Measurements from ENCODE around the gene TIMP3.

Gene TIMP3

DNA sequence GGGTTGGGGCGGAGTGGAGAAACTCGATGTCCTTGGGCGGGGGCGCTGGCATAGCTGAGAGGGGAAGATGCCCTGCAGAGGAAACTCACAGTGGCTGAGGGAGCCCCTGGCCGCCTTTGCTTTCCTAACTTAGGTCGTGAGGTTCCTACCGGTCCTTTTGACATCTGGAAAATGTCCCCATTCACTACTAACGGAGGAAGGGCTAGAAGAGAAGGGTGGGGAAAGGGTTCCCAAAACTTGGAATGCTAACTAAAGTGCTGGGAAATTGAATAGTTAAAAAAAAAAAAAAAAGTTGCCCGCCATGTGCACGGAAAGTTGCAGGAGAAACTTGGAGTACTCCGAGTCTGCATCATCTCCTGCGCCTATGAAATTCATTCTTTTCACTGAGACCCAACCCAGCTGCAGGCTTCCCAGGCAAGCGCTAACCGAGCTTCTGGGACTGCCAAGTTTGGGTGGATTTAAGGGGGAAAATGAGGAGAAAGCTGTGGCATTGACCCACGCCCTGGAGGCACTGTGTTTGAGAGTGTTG is 796 bp downstream of the TIMP3 start:
- H3K4me2 ChIP-seq (ENCODE audit: low read depth, low read length): no peak overlapping the region
- H3K27me3 ChIP-seq (replicated peaks; ENCODE audit: insufficient read depth, low read length): peaks cover 28% of the 10 kb centered on the region; the same call in 1 of the 2 replicates
- no peaks in the 10 kb centered on the region for H3K79me2 ChIP-seq (ENCODE audit: low read length)
- no peaks in the 10 kb centered on the region for H3K9me3 ChIP-seq (replicated peaks; ENCODE audit: insufficient read depth, low read length)
- H3K9me2 ChIP-seq (replicated peaks; ENCODE audit: insufficient read depth, low read length): no peaks in the 10 kb centered on the region
- H3K4me1 ChIP-seq (ENCODE audit: low read length): no peaks in the 10 kb centered on the region
- TF ChIP-seq, protein P1, sequence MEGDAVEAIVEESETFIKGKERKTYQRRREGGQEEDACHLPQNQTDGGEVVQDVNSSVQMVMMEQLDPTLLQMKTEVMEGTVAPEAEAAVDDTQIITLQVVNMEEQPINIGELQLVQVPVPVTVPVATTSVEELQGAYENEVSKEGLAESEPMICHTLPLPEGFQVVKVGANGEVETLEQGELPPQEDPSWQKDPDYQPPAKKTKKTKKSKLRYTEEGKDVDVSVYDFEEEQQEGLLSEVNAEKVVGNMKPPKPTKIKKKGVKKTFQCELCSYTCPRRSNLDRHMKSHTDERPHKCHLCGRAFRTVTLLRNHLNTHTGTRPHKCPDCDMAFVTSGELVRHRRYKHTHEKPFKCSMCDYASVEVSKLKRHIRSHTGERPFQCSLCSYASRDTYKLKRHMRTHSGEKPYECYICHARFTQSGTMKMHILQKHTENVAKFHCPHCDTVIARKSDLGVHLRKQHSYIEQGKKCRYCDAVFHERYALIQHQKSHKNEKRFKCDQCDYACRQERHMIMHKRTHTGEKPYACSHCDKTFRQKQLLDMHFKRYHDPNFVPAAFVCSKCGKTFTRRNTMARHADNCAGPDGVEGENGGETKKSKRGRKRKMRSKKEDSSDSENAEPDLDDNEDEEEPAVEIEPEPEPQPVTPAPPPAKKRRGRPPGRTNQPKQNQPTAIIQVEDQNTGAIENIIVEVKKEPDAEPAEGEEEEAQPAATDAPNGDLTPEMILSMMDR (IDR thresholded peaks at IDR 0.05; ENCODE audit: low read length): no peak
- TF ChIP-seq EZH2 (optimal IDR thresholded peaks at IDR 0.05; ENCODE audit: low read depth, low read length) (no peak), EZH2phosphoT487 (IDR thresholded peaks at IDR 0.05; ENCODE audit: low read length) (no peak)
- no peaks in the 10 kb centered on the region for H3F3A ChIP-seq (ENCODE audit: insufficient read depth, low read length)
- DNase-seq: no peak
- H3K9ac ChIP-seq (ENCODE audit: low read length): no peak overlapping the region
- no peaks in the 10 kb centered on the region for H4K20me1 ChIP-seq (ENCODE audit: insufficient read depth, low read length)
- no peak overlapping the region for H3K27ac ChIP-seq (ENCODE audit: low read length)
- no peak overlapping the region for H2AFZ ChIP-seq (ENCODE audit: low read length)
- no peaks in the 10 kb centered on the region for H3K36me3 ChIP-seq (replicated peaks; ENCODE audit: insufficient read depth, low read length)
- no peak overlapping the region for H3K4me3 ChIP-seq (ENCODE audit: low read length)

DNA sequence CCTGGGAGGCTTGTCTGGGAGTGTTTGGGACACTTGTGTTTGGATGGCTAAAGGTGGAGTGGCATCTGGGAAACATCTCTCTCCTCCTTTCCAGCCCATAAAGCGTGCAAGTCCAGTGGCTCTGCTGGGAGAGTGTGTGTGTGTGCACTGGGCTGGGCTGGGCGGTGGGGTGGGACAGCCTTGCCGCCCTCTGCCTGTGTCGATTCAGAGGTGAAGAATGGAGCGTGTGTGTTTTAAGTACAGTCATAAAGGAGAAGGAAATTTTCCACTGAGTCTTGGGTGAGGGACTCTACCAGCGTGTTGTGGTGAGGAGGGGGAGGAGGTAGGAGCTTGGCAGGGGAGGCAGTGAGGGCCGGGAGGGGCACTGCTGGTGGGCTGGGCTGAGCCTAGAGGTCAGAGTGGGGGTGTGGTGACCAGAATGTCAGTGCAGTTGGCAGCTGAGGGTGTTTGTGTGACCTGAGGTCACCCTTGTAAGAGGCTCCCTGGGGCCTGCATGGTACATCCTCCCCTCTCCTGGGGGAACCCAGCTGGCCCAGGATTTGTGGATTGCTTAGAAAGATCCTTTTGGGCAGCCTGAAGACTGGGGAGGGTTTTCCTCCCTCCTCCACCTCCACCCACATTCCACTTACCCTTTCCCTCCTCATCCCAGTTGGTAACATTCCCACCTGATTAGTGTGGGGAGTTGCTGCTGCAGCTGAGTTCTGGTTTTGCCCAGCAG is 1.7 kb downstream of the TIMP3 start:
- Histone ChIP-seq H3K9me3 (replicated peaks; ENCODE audit: insufficient read depth, low read length) (no peaks in the 10 kb centered on the region), H3K79me2 (ENCODE audit: low read length) (no peaks in the 10 kb centered on the region), H3K9me2 (replicated peaks; ENCODE audit: insufficient read depth, low read length) (no peaks in the 10 kb centered on the region), H2AFZ (ENCODE audit: low read length) (no peak overlapping the region), H3K4me1 (ENCODE audit: low read length) (no peaks in the 10 kb centered on the region), H3K27me3 (replicated peaks; ENCODE audit: insufficient read depth, low read length) (peaks cover 28% of the 10 kb centered on the region; the same call in 1 of the 2 replicates), H3K27ac (ENCODE audit: low read length) (no peak overlapping the region), H4K20me1 (ENCODE audit: insufficient read depth, low read length) (no peaks in the 10 kb centered on the region), H3K4me2 (ENCODE audit: low read depth, low read length) (no peak overlapping the region), H3K36me3 (replicated peaks; ENCODE audit: insufficient read depth, low read length) (no peaks in the 10 kb centered on the region), H3F3A (ENCODE audit: insufficient read depth, low read length) (no peaks in the 10 kb centered on the region), H3K4me3 (ENCODE audit: low read length) (no peak overlapping the region), H3K9ac (ENCODE audit: low read length) (no peak overlapping the region)
- TF ChIP-seq EZH2 (optimal IDR thresholded peaks at IDR 0.05; ENCODE audit: low read depth, low read length) (no peak), EZH2phosphoT487 (IDR thresholded peaks at IDR 0.05; ENCODE audit: low read length) (no peak)
- TF ChIP-seq, protein P1 (IDR thresholded peaks at IDR 0.05; ENCODE audit: low read length): no peak
- no peak for DNase-seq

DNA sequence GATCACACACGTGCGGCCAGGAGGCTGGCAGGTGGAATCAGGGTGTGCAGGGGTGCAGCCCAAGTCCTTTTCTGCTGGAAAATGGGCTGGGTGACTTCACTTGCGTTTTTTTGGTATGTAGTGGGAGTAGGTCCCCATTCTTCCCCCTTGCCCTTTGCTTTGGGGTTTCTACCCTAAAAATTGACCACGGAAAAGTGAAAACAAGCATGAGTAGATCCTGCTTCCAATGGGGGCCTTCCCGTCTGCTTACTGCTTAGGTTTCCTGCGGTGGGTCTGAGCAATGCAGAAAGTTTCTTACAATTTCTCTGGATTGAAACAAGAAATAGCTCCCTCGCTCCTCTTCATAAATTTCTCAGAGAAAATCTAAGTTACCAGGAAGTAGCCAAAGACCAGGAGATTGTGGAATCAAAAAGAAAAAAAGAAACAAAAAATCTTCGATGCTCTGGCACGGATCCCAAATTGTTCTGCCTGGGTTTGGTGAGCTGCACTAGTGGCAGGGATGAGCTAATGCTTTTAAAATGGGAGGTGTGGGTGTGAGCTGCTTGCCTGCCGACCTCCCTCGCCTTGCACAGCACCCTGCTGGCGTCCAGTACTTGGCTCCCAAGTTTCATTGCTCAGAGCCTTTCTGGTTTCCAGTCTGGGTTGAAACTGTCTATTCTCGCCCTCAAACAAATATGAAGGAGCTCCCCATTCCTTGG is 2.4 kb downstream of the TIMP3 start:
- Histone ChIP-seq H3K79me2 (ENCODE audit: low read length) (no peaks in the 10 kb centered on the region), H3K9ac (ENCODE audit: low read length) (no peak overlapping the region), H2AFZ (ENCODE audit: low read length) (no peak overlapping the region), H3K27ac (ENCODE audit: low read length) (no peak overlapping the region), H3K36me3 (replicated peaks; ENCODE audit: insufficient read depth, low read length) (no peaks in the 10 kb centered on the region), H3K9me2 (replicated peaks; ENCODE audit: insufficient read depth, low read length) (no peaks in the 10 kb centered on the region), H3F3A (ENCODE audit: insufficient read depth, low read length) (no peaks in the 10 kb centered on the region), H4K20me1 (ENCODE audit: insufficient read depth, low read length) (no peaks in the 10 kb centered on the region), H3K4me3 (ENCODE audit: low read length) (no peak overlapping the region), H3K27me3 (replicated peaks; ENCODE audit: insufficient read depth, low read length) (peaks cover 28% of the 10 kb centered on the region; the same call in 1 of the 2 replicates), H3K9me3 (replicated peaks; ENCODE audit: insufficient read depth, low read length) (no peaks in the 10 kb centered on the region), H3K4me2 (ENCODE audit: low read depth, low read length) (no peak overlapping the region), H3K4me1 (ENCODE audit: low read length) (no peaks in the 10 kb centered on the region)
- no peak for DNase-seq
- no peak for TF ChIP-seq EZH2 (optimal IDR thresholded peaks at IDR 0.05; ENCODE audit: low read depth, low read length)
- TF ChIP-seq EZH2phosphoT487 (IDR thresholded peaks at IDR 0.05; ENCODE audit: low read length): no peak
- TF ChIP-seq, protein P1 (IDR thresholded peaks at IDR 0.05; ENCODE audit: low read length): no peak

Data from MM.1S (cell line).